HepG2 (cell line): ENCODE results near the gene ALDH2. TPM values are rescaled to one million over a fixed set of nuclear protein-coding genes. Genes with fewer than 3 reads are reported as not detected.

Experiments
- ARNTL ChIP-seq: sonication (generic); formaldehyde crosslinking; IDR thresholded peaks from 2 replicates; pipeline ENCODE4 v1.4.0; 2020; ENCODE audit warnings: mild to moderate bottlenecking, missing genetic modification reagents
- ATF3 ChIP-seq: sonication (generic); formaldehyde crosslinking; IDR thresholded peaks from 2 replicates; pipeline ENCODE4 v1.4.0; 2020; ENCODE audit warnings: missing genetic modification reagents
- CBFB ChIP-seq: sonication (generic); formaldehyde crosslinking; IDR thresholded peaks from 2 replicates; pipeline ENCODE4 v1.4.0; 2020; ENCODE audit warnings: missing genetic modification reagents
- CREM ChIP-seq, 2 experiments: sonication (generic) in 1 of 2; formaldehyde crosslinking in 1 of 2; IDR thresholded peaks; 2 replicates each; pipeline versions ENCODE4 v1.4.0 to v1.6.1; 2016 to 2020; ENCODE audit warnings: antibody characterized with exemption in 1 of 2, mild to moderate bottlenecking in 1 of 2, missing genetic modification reagents in 1 of 2
- ETS1 ChIP-seq: sonication (generic); formaldehyde crosslinking; IDR thresholded peaks from 2 replicates; pipeline ENCODE4 v1.4.0; 2020; ENCODE audit warnings: missing genetic modification reagents
- FOXO1 ChIP-seq: sonication (generic); formaldehyde crosslinking; IDR thresholded peaks from 2 replicates; pipeline ENCODE4 v1.4.0; 2020; ENCODE audit warnings: missing genetic modification reagents
- HOXA3 ChIP-seq: sonication (generic); formaldehyde crosslinking; IDR thresholded peaks from 2 replicates; pipeline ENCODE4 v1.5.0; 2020; ENCODE audit warnings: missing genetic modification reagents
- IKZF4 ChIP-seq: sonication (generic); formaldehyde crosslinking; IDR thresholded peaks from 2 replicates; pipeline ENCODE4 v1.5.1; 2020; ENCODE audit warnings: borderline replicate concordance, mild to moderate bottlenecking, low read depth, missing genetic modification reagents; ENCODE audit errors: not compliant biosample characterization
- IRF2 ChIP-seq: IDR thresholded peaks from 2 replicates; pipeline ENCODE4 v1.6.1; 2018; ENCODE audit warnings: missing genetic modification reagents, missing compliant biosample characterization
- NCOR1 ChIP-seq: fragments of 200-600 bp; sonication (generic); IDR thresholded peaks from 2 replicates; pipeline ENCODE4 v1.7.0; 2017; ENCODE audit warnings: antibody characterized with exemption, low read length, borderline replicate concordance
- SALL2 ChIP-seq: sonication (generic); formaldehyde crosslinking; IDR thresholded peaks from 2 replicates; pipeline ENCODE4 v1.8.1; 2023; ENCODE audit warnings: mild to moderate bottlenecking, missing genetic modification reagents, inconsistent platforms
- TBX3 ChIP-seq: fragments of 450-650 bp; IDR thresholded peaks from 2 replicates; pipeline ENCODE4 v1.6.1; 2017; ENCODE audit warnings: antibody characterized with exemption, mild to moderate bottlenecking, inconsistent platforms, borderline replicate concordance
- XRCC5 ChIP-seq: fragments of 200-400 bp; formaldehyde crosslinking; optimal IDR thresholded peaks from 2 replicates; pipeline ENCODE3; 2017; ENCODE audit warnings: mild to moderate bottlenecking, low read length
- ZNF383 ChIP-seq: sonication (generic); formaldehyde crosslinking; IDR thresholded peaks from 2 replicates; pipeline ENCODE4 v1.4.0; 2020; ENCODE audit warnings: missing genetic modification reagents, mild to moderate bottlenecking, borderline replicate concordance
- ZNF644 ChIP-seq: IDR thresholded peaks from 2 replicates; pipeline ENCODE4 v1.6.1; 2016; ENCODE audit warnings: low read depth
- ZNF781 ChIP-seq: sonication (generic); formaldehyde crosslinking; IDR thresholded peaks from 2 replicates; pipeline ENCODE4 v1.5.1; 2020; ENCODE audit warnings: borderline replicate concordance, mild to moderate bottlenecking, missing genetic modification reagents; ENCODE audit errors: not compliant biosample characterization
- ZSCAN20 ChIP-seq: sonication (generic); formaldehyde crosslinking; IDR thresholded peaks from 2 replicates; pipeline ENCODE4 v1.4.0; 2020; ENCODE audit warnings: missing genetic modification reagents, mild to moderate bottlenecking, borderline replicate concordance
- polyA plus RNA-seq, 8 experiments: library from polyadenylated mRNA; depleted of rRNA in 3 of 8; stranded (reverse) in 7 of 8; unstranded in 1 of 8; fragments of >200 nt; fragmentation: Illumina TruSeq in 4 of 8; extraction: Trizol in 4 of 8; gene quantifications; 2 replicates each; pipeline versions ENCODE4 v1.2.1 to v1.2.3, GENCODE V29; 2011 to 2016; ENCODE audit warnings: low read depth in 4 of 8, missing spikeins in 1 of 8, mixed read lengths in 1 of 8; ENCODE audit not compliant: insufficient read depth in 1 of 8
- total RNA-seq, 5 experiments: library from RNA; depleted of rRNA; stranded (reverse); fragments of >200 nt; fragmentation: Illumina TruSeq; extraction: Trizol; gene quantifications; 2 replicates each; pipeline ENCODE4 v1.2.3, GENCODE V29; 2016; ENCODE audit warnings: low read depth in 1 of 5
- TF ChIP-seq, protein P1 (sequence below): sonication (generic); formaldehyde crosslinking; IDR thresholded peaks from 2 replicates; pipeline ENCODE4 v1.4.0; 2020; ENCODE audit warnings: mild to moderate bottlenecking, missing genetic modification reagents

ALDH2 gene
- total and polyA plus RNA-seq, 2 of the 13 experiments (the other 11 are each of a cell fraction or from before 2014, with no cell fraction given): 78.8 to 103 TPM

DNA sequence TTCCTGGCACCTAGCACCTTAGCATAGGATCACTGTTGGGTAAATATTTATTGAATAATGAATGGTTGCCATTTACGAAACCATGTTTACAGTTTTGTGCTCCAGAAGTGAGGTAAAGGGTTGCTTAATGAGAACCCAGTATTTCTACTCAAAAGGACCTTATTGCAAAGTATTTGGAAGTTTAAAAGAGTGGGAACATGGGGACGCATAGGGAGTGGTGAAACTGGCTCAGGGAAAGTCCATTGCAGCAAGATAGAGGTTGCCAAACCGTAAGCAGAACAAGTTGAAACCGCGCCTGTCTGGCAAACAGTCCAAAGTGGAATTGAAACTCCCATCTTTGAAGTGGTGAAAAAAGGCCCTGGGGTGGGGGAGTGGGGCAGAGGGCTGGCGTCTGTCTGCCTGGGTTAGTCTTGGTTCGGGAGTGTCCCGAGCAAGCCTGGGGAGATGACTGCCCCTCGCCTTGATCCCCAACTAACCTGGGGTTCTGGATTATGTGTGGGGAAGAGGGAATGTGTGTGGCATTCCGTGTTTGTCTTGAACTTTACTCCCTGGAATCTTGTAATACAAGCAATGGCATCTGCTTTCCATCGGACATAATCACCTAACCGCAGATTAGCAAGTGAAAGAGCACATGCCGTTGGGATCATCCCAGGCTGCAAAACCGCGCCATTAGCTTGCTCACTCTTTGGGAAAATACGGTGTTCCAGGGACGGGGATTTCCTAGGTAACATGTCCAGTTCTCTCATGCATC lies 7.2 kb downstream of the ALDH2 start (continued):
- TF ChIP-seq ZSCAN20 (CRISPR knock-in tag): no peak
- TF ChIP-seq ETS1 (CRISPR knock-in tag): no peak
- TF ChIP-seq CBFB (CRISPR knock-in tag): peak; percentile 94
- TF ChIP-seq FOXO1 (CRISPR knock-in tag): peak; percentile 16; the same call in 1 of the 2 replicates
- TF ChIP-seq ARNTL: no peak
- peak; percentile 33 for TF ChIP-seq ZNF781 (CRISPR knock-in tag)
- TF ChIP-seq NCOR1: peak; percentile 86; the same call in 1 of the 2 replicates
- no peak for TF ChIP-seq ATF3 (CRISPR knock-in tag)
- TF ChIP-seq IRF2 (CRISPR knock-in tag): 0 out of 2 replicates have a peak, but pooled peaks have one; percentile 14
- TF ChIP-seq ZNF383: no peak
- TF ChIP-seq CREM (IDR thresholded peaks at IDR 0.05): peak; percentile 56; the same call in 1 of the 2 replicates
- TF ChIP-seq CREM (CRISPR knock-in tag; IDR thresholded peaks at IDR 0.05): no peak
- TF ChIP-seq XRCC5: no peak
- TF ChIP-seq, protein P1, sequence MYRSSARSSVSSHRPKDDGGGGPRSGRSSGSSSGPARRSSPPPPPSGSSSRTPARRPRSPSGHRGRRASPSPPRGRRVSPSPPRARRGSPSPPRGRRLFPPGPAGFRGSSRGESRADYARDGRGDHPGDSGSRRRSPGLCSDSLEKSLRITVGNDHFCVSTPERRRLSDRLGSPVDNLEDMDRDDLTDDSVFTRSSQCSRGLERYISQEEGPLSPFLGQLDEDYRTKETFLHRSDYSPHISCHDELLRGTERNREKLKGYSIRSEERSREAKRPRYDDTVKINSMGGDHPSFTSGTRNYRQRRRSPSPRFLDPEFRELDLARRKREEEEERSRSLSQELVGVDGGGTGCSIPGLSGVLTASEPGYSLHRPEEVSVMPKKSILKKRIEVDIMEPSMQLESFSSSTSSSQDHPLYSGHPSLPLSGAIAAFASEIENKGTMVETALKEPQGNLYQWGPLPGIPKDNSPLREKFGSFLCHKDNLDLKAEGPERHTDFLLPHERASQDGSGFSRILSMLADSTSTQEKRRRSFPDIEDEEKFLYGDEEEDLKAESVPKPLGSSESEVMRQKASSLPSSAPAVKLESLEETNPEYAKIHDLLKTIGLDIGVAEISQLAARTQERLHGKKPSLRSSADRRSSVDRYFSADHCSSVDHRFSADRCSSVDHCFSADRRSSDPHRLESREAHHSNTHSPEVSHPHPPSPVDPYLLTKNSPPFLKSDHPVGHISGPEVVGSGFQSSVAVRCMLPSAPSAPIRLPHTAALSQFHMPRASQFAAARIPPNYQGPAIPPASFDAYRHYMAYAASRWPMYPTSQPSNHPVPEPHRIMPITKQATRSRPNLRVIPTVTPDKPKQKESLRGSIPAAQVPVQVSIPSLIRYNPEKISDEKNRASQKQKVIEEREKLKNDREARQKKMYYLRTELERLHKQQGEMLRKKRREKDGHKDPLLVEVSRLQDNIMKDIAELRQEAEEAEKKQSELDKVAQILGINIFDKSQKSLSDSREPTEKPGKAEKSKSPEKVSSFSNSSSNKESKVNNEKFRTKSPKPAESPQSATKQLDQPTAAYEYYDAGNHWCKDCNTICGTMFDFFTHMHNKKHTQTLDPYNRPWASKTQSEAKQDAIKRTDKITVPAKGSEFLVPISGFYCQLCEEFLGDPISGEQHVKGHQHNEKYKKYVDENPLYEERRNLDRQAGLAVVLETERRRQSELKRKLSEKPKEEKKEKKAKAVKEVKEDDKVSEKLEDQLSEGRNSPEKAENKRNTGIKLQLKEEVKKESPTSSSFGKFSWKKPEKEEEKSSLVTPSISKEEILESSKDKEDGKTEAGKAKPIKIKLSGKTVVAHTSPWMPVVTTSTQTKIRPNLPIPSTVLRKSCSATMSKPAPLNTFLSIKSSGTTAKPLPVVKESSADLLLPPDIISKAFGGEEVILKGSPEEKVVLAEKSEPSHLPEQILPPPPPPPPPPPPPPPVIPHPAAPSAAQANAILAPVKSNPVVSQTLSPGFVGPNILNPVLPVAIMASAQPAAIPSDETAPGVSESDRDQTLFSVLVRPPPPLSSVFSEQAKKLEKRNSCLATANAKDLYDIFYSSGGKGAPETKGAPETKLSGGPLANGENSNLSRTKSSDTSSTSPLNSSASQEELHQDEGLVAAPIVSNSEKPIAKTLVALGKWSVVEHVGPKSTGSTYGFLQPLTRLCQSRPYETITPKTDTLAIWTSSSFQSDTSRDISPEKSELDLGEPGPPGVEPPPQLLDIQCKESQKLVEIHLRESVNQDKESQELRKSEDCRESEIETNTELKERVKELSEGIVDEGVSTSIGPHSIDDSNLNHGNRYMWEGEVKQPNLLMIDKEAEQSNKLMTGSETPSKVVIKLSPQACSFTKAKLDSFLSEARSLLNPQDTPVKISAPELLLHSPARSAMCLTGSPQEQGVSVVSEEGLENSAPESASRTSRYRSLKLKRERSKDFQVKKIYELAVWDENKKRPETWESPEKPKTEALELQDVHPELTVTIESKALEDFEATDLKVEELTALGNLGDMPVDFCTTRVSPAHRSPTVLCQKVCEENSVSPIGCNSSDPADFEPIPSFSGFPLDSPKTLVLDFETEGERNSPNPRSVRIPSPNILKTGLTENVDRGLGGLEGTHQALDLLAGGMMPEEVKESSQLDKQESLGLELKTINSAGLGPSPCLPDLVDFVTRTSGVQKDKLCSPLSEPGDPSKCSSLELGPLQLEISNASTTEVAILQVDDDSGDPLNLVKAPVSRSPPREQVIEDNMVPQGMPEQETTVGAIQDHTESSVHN (CRISPR knock-in tag): no peak
- peak; percentile 38 for TF ChIP-seq IKZF4 (CRISPR knock-in tag)
- TF ChIP-seq HOXA3: peak; percentile 64
- no peak for TF ChIP-seq SALL2 (CRISPR knock-in tag)
- TF ChIP-seq TBX3: peak; percentile 56; the same call in 1 of the 2 replicates
- TF ChIP-seq ZNF644: peak; percentile 29; the same call in 1 of the 2 replicates
